ENCODE data around the gene ARSJ.

Gene ARSJ

GRCh38 chr4:113888006-113888405 lies 91.4 kb downstream of the ARSJ start:
- Histone ChIP-seq H3K27ac (ENCODE audit: low read length) (no peak overlapping the region), H3K9me3 (ENCODE audit: control insufficient read depth in 1 of 2, low read length in 2 of 2) (no peaks in the 10 kb centered on the region), H3K36me3 (ENCODE audit: control insufficient read depth in 1 of 2, insufficient read depth in 2 of 2, low read length in 2 of 2) (no peaks in the 10 kb centered on the region), H3K4me1 (ENCODE audit: control insufficient read depth in 1 of 2, insufficient read depth in 2 of 2, low read length in 2 of 2) (no peaks in the 10 kb centered on the region), H3K4me3 (ENCODE audit: low read depth in 1 of 2, low read length in 2 of 2) (no peak overlapping the region), H3K27me3 (ENCODE audit: low read depth, low read length) (no peaks in the 10 kb centered on the region)

DNA sequence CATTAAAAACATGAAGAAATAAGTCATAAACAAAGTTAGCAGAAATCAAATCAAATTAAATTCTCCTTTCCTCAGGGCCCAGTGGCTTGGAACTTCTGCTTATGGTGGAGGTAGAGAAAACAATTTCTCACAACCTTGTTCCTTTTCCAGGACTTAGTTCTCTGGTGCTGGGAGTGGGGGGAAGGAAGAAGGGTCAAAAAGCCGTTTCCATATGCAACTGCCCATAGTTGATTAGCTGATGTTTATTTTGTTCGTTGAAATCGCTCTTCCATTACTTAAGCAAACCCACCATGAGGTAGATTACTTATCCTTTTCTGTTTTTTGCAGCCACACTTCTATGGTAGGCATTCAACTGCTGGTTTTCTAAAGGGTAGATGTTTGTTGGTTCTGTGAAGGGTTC lies 94.2 kb downstream of the ARSJ start:
- no peaks in the 10 kb centered on the region for H3K36me3 ChIP-seq (ENCODE audit: control insufficient read depth in 1 of 2, insufficient read depth in 2 of 2, low read length in 2 of 2)
- no peak overlapping the region for H3K27ac ChIP-seq (ENCODE audit: low read length)
- H3K27me3 ChIP-seq (ENCODE audit: low read depth, low read length), result no peaks in the 10 kb centered on the region
- no peak overlapping the region for H3K4me3 ChIP-seq (ENCODE audit: low read depth in 1 of 2, low read length in 2 of 2)
- H3K4me1 ChIP-seq (ENCODE audit: control insufficient read depth in 1 of 2, insufficient read depth in 2 of 2, low read length in 2 of 2), result no peaks in the 10 kb centered on the region
- H3K9me3 ChIP-seq (ENCODE audit: control insufficient read depth in 1 of 2, low read length in 2 of 2), result no peaks in the 10 kb centered on the region

DNA sequence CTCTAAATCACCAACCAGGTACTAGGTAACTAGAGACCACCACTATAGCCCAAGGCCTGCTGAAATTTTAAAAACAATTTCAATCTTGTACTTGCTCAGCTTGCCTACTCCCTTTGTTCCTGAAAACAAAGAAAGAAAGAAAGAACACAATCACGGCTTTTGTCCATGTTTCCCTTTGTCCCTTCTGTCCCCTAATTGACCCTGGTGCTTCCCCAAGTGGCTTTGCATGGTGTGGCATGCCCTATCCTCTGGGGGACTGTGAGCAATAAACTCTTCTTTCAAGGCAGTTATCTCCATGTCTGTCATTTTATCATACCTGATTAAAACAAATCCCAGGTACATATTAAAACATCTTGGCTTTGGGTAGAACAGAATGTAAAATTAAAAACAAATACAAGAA lies 94.8 kb downstream of the ARSJ start:
- H3K9me3 ChIP-seq (ENCODE audit: control insufficient read depth in 1 of 2, low read length in 2 of 2), result no peaks in the 10 kb centered on the region
- no peaks in the 10 kb centered on the region for H3K27me3 ChIP-seq (ENCODE audit: low read depth, low read length)
- H3K36me3 ChIP-seq (ENCODE audit: control insufficient read depth in 1 of 2, insufficient read depth in 2 of 2, low read length in 2 of 2), result no peaks in the 10 kb centered on the region
- H3K4me3 ChIP-seq (ENCODE audit: low read depth in 1 of 2, low read length in 2 of 2), result no peak overlapping the region
- H3K4me1 ChIP-seq (ENCODE audit: control insufficient read depth in 1 of 2, insufficient read depth in 2 of 2, low read length in 2 of 2), result no peaks in the 10 kb centered on the region
- no peak overlapping the region for H3K27ac ChIP-seq (ENCODE audit: low read length)

DNA sequence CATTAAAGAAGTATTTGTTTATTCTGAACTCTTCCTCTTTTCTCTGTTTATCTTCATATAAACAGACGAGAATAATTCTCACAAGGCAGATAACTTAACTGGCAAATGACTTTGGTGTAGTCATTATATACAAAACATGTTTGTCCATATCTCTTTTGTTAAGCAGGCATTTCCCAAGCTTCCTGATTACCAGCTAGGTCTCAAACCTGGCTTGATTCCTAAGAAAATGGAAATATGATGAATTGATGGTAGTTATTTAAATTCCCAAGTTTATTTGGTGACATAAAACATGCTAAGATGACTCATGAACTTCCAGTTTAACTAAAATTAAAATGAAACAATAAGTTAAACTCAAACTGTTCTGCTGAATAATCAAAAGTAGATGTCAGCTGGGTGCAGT lies 96.8 kb downstream of the ARSJ start:
- H3K4me1 ChIP-seq (ENCODE audit: control insufficient read depth in 1 of 2, insufficient read depth in 2 of 2, low read length in 2 of 2), result no peaks in the 10 kb centered on the region
- no peaks in the 10 kb centered on the region for H3K9me3 ChIP-seq (ENCODE audit: control insufficient read depth in 1 of 2, low read length in 2 of 2)
- H3K36me3 ChIP-seq (ENCODE audit: control insufficient read depth in 1 of 2, insufficient read depth in 2 of 2, low read length in 2 of 2), result no peaks in the 10 kb centered on the region
- no peak overlapping the region for H3K4me3 ChIP-seq (ENCODE audit: low read depth in 1 of 2, low read length in 2 of 2)
- H3K27ac ChIP-seq (ENCODE audit: low read length), result no peak overlapping the region
- no peaks in the 10 kb centered on the region for H3K27me3 ChIP-seq (ENCODE audit: low read depth, low read length)

DNA sequence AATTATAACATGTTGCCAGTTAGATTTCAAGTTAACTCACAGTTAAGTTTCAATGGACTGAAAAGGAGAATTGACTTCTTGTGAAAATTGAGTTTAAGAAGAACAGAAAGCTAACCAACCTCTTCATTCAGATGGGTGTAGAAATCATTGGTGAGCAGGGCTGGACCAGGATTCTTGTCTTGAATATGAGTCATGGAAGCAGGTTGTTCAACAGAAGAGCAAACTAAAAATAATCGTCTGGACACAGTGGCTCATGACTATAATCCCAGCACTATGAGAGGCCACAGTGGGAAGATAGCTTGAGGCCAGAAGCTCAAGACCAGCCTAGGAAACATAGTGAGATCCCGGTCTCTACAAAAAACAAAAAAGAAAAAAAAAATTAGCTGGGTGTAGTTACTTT lies 98.2 kb downstream of the ARSJ start:
- H3K9me3 ChIP-seq (ENCODE audit: control insufficient read depth in 1 of 2, low read length in 2 of 2), result no peaks in the 10 kb centered on the region
- no peaks in the 10 kb centered on the region for H3K36me3 ChIP-seq (ENCODE audit: control insufficient read depth in 1 of 2, insufficient read depth in 2 of 2, low read length in 2 of 2)
- no peaks in the 10 kb centered on the region for H3K4me1 ChIP-seq (ENCODE audit: control insufficient read depth in 1 of 2, insufficient read depth in 2 of 2, low read length in 2 of 2)
- H3K27me3 ChIP-seq (ENCODE audit: low read depth, low read length), result no peaks in the 10 kb centered on the region
- H3K4me3 ChIP-seq (ENCODE audit: low read depth in 1 of 2, low read length in 2 of 2), result no peak overlapping the region
- H3K27ac ChIP-seq (ENCODE audit: low read length), result no peak overlapping the region

DNA sequence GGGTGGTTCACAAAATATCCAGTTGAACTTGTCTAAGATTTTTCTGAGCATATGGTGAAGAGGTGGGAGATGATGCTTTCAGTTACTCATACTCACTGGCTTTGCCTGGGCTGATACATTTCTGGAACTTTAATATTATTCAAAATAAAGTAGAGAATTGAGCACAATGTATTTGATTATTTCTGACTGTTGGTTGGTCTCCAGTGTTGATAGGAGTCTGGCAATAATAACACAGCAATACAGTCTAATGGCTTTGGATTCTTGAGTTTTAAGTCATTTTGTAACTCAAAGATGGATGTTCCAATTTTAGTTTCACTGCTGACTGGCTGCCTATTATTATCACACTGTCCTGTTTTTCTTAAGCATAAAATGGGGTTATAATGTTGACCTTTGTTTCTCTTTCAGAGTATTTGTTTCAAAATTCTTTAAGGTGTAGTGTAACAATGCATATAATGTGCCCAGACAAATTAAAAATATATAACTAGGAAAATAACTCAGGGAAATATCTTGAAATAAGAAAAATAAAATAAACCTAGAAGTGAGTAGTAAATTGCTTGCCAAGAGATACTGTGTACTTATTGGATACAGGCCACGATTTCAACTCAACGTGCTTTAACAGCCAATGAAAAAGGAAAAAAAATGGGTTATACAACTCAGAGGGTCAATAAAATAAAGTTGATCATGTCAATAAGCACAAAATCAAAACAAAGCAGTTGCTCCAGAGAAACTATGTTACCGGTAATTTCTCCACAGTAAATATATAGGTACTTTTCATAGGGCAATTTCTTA lies 99.0 kb downstream of the ARSJ start:
- Histone ChIP-seq H3K4me1 (ENCODE audit: control insufficient read depth in 1 of 2, insufficient read depth in 2 of 2, low read length in 2 of 2) (no peaks in the 10 kb centered on the region), H3K36me3 (ENCODE audit: control insufficient read depth in 1 of 2, insufficient read depth in 2 of 2, low read length in 2 of 2) (no peaks in the 10 kb centered on the region), H3K9me3 (ENCODE audit: control insufficient read depth in 1 of 2, low read length in 2 of 2) (no peaks in the 10 kb centered on the region), H3K27me3 (ENCODE audit: low read depth, low read length) (no peaks in the 10 kb centered on the region), H3K27ac (ENCODE audit: low read length) (no peak overlapping the region), H3K4me3 (ENCODE audit: low read depth in 1 of 2, low read length in 2 of 2) (no peak overlapping the region)

- H3K4me1 ChIP-seq (ENCODE audit: control insufficient read depth in 1 of 2, insufficient read depth in 2 of 2, low read length in 2 of 2), result no peaks in the 10 kb centered on the region
Measured at GRCh38 chr4:113878668-113879067, 100.8 kb downstream of the ARSJ start.

DNA sequence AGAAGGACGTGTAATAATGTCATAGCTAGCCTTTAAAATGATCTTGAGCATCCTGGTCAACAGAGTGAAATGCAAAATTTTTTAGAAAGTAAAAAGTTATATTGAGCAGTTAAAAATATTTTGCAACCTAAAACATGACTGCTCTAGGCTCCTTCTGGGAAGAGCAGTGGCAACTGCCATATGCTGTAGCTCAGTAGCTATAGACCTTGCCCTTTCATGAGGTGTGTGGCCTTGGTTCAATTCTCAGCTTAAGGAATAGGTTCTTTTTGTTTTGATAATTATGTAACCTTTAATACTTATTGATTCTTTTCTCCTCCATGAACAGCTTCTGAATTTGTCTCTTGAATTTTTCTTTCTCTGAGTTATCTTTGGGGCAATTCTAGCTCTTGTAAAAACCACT lies 105.0 kb downstream of the ARSJ start:
- no peak overlapping the region for H3K27ac ChIP-seq (ENCODE audit: low read length)
- no peak overlapping the region for H3K4me3 ChIP-seq (ENCODE audit: low read depth in 1 of 2, low read length in 2 of 2)
- H3K27me3 ChIP-seq (ENCODE audit: low read depth, low read length), result no peaks in the 10 kb centered on the region
- H3K36me3 ChIP-seq (ENCODE audit: control insufficient read depth in 1 of 2, insufficient read depth in 2 of 2, low read length in 2 of 2), result no peaks in the 10 kb centered on the region
- H3K4me1 ChIP-seq (ENCODE audit: control insufficient read depth in 1 of 2, insufficient read depth in 2 of 2, low read length in 2 of 2), result no peaks in the 10 kb centered on the region
- H3K9me3 ChIP-seq (ENCODE audit: control insufficient read depth in 1 of 2, low read length in 2 of 2), result no peaks in the 10 kb centered on the region

More at GRCh38 chr4:113878668-113879067, 100.8 kb downstream of the ARSJ start:
- Histone ChIP-seq H3K4me3 (ENCODE audit: low read depth in 1 of 2, low read length in 2 of 2) (no peak overlapping the region), H3K27ac (ENCODE audit: low read length) (no peak overlapping the region), H3K9me3 (ENCODE audit: control insufficient read depth in 1 of 2, low read length in 2 of 2) (no peaks in the 10 kb centered on the region), H3K36me3 (ENCODE audit: control insufficient read depth in 1 of 2, insufficient read depth in 2 of 2, low read length in 2 of 2) (no peaks in the 10 kb centered on the region), H3K27me3 (ENCODE audit: low read depth, low read length) (no peaks in the 10 kb centered on the region)

- H3K36me3 ChIP-seq (ENCODE audit: control insufficient read depth in 1 of 2, insufficient read depth in 2 of 2, low read length in 2 of 2), result no peaks in the 10 kb centered on the region
- no peak overlapping the region for H3K4me3 ChIP-seq (ENCODE audit: low read depth in 1 of 2, low read length in 2 of 2)
- no peaks in the 10 kb centered on the region for H3K4me1 ChIP-seq (ENCODE audit: control insufficient read depth in 1 of 2, insufficient read depth in 2 of 2, low read length in 2 of 2)
- H3K27ac ChIP-seq (ENCODE audit: low read length), result no peak overlapping the region
- no peaks in the 10 kb centered on the region for H3K27me3 ChIP-seq (ENCODE audit: low read depth, low read length)
- H3K9me3 ChIP-seq (ENCODE audit: control insufficient read depth in 1 of 2, low read length in 2 of 2), result no peaks in the 10 kb centered on the region
Measured at GRCh38 chr4:113873508-113873907, 105.9 kb downstream of the ARSJ start.

- H3K4me1 ChIP-seq (ENCODE audit: control insufficient read depth in 1 of 2, insufficient read depth in 2 of 2, low read length in 2 of 2), result no peaks in the 10 kb centered on the region
- no peaks in the 10 kb centered on the region for H3K36me3 ChIP-seq (ENCODE audit: control insufficient read depth in 1 of 2, insufficient read depth in 2 of 2, low read length in 2 of 2)
- no peaks in the 10 kb centered on the region for H3K27me3 ChIP-seq (ENCODE audit: low read depth, low read length)
- no peak overlapping the region for H3K4me3 ChIP-seq (ENCODE audit: low read depth in 1 of 2, low read length in 2 of 2)
- no peak overlapping the region for H3K27ac ChIP-seq (ENCODE audit: low read length)
- no peaks in the 10 kb centered on the region for H3K9me3 ChIP-seq (ENCODE audit: control insufficient read depth in 1 of 2, low read length in 2 of 2)
Measured at GRCh38 chr4:113872426-113873260, 106.8 kb downstream of the ARSJ start.

DNA sequence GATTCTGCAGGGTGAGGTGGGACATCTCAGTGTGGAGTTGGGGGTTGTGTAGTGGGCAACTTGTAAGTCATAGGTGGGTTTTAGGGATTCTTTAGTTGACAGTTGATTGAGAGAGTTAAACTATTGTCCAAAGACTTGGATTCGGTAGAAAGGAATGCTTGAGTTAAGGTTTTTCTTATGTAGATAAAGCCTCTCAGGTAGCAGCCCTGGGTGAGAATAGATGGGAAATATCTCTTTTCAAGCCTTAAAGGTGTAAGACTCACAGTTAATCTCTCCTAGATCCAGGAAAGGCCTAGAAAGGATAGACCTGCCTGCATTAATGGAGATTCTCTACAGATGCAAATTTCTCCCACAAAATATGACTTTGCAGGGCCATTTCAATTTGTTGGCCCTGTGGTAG lies 108.4 kb downstream of the ARSJ start:
- Histone ChIP-seq H3K4me1 (ENCODE audit: control insufficient read depth in 1 of 2, insufficient read depth in 2 of 2, low read length in 2 of 2) (no peaks in the 10 kb centered on the region), H3K4me3 (ENCODE audit: low read depth in 1 of 2, low read length in 2 of 2) (no peak overlapping the region), H3K9me3 (ENCODE audit: control insufficient read depth in 1 of 2, low read length in 2 of 2) (no peaks in the 10 kb centered on the region), H3K36me3 (ENCODE audit: control insufficient read depth in 1 of 2, insufficient read depth in 2 of 2, low read length in 2 of 2) (no peaks in the 10 kb centered on the region), H3K27me3 (ENCODE audit: low read depth, low read length) (no peaks in the 10 kb centered on the region), H3K27ac (ENCODE audit: low read length) (no peak overlapping the region)

All from muscle layer of duodenum (tissue), 2 donors.